Smooth muscle cell (in vitro differentiated cells): Measurements from ENCODE around the gene SGCD. TPM values are rescaled to one million over a fixed set of nuclear protein-coding genes. Genes with fewer than 3 reads are reported as not detected.

Experiments used
- DNase-seq: peaks from one replicate; lab custom pipeline; 2025; ENCODE audit not compliant: unreplicated experiment; lab: John Stamatoyannopoulos, UW
- H2AFZ ChIP-seq: fragments of 200-600 bp; sonication (generic); 2 replicates; pipeline ENCODE4 v1.6.0; 2016; ENCODE audit warnings: antibody characterized with exemption, low read depth, mild to moderate bottlenecking
- H3F3A ChIP-seq: fragments of 200-600 bp; sonication (generic); 2 replicates; pipeline ENCODE4 v1.6.0; 2017; ENCODE audit warnings: antibody characterized with exemption, low read depth
- H3K27ac ChIP-seq: fragments of 200-600 bp; sonication (generic); 2 replicates; pipeline ENCODE4 v1.5.1; 2016; ENCODE audit warnings: low read depth, mild to moderate bottlenecking
- H3K27me3 ChIP-seq: fragments of 200-600 bp; sonication (generic); 2 replicates; pipeline ENCODE4 v1.6.1; 2016; ENCODE audit warnings: low read depth, mild to moderate bottlenecking
- H3K36me3 ChIP-seq: fragments of 200-600 bp; sonication (generic); 2 replicates; pipeline ENCODE4 v1.5.1; 2016; ENCODE audit warnings: low read depth
- H3K4me1 ChIP-seq: fragments of 200-600 bp; sonication (generic); 2 replicates; pipeline ENCODE4 v1.5.1; 2016; ENCODE audit warnings: low read depth
- H3K4me2 ChIP-seq: fragments of 200-600 bp; sonication (generic); 2 replicates; pipeline ENCODE4 v1.6.0; 2016; ENCODE audit warnings: mild to moderate bottlenecking
- H3K4me3 ChIP-seq: fragments of 200-600 bp; sonication (generic); 2 replicates; pipeline ENCODE4 v1.5.1; 2016; ENCODE audit warnings: mild to moderate bottlenecking
- H3K79me2 ChIP-seq: fragments of 200-600 bp; sonication (generic); 2 replicates; pipeline ENCODE4 v1.6.0; 2016; ENCODE audit warnings: low read depth, mild to moderate bottlenecking
- H3K9ac ChIP-seq: fragments of 200-600 bp; sonication (generic); 2 replicates; pipeline ENCODE4 v1.6.0; 2016; ENCODE audit warnings: low read depth
- H3K9me3 ChIP-seq: fragments of 200-600 bp; sonication (generic); replicated peaks from 2 replicates; pipeline ENCODE4 v1.5.1; 2016; ENCODE audit warnings: low read depth
- H4K20me1 ChIP-seq: fragments of 200-600 bp; sonication (generic); 2 replicates; pipeline ENCODE4 v1.6.0; 2016; ENCODE audit warnings: low read depth
- CTCF ChIP-seq: fragments of 200-600 bp; sonication (generic); IDR thresholded peaks from 2 replicates; pipeline ENCODE4 v1.5.1; 2017; ENCODE audit warnings: borderline replicate concordance, mild to moderate bottlenecking, antibody characterized with exemption; ENCODE audit not compliant: insufficient read depth, poor library complexity, severe bottlenecking
- WGBS: methylation state at CpG from one replicate; pipeline ENCODE4 v1.1.7; 2016; ENCODE audit warnings: low lambda C conversion rate; 5-methylcytosine and 5-hydroxymethylcytosine counted together
- polyA plus RNA-seq: library from polyadenylated mRNA; unstranded; fragments of >200 nt; fragmentation: Nextera tagmentation; extraction: Ambion mirVana; gene quantifications from 2 replicates; pipeline ENCODE4 v1.2.1, GENCODE V29; 2016
- total RNA-seq: library from RNA; depleted of rRNA; stranded (reverse); fragments of >200 nt; gene quantifications from 2 replicates; pipeline ENCODE4 v1.2.3, GENCODE V29; 2014

The SGCD gene
- total and polyA plus RNA-seq, 2 experiments from 2014 or later = 1.6 to 3.5 TPM

- no peak overlapping the region for H3K4me2 ChIP-seq
- no peaks in the 10 kb centered on the region for H4K20me1 ChIP-seq
- no peak overlapping the region for H2AFZ ChIP-seq
- DNase-seq = no peak
- H3K79me2 ChIP-seq = no peaks in the 10 kb centered on the region
- no peaks in the 10 kb centered on the region for H3K9me3 ChIP-seq
- TF ChIP-seq CTCF = no peak
- H3F3A ChIP-seq = no peaks in the 10 kb centered on the region
- 88% methylated on average over 3 of the region's 3 CpGs for WGBS
- no peak overlapping the region for H3K27ac ChIP-seq
- peaks cover 15% of the 10 kb centered on the region for H3K27me3 ChIP-seq
- peaks cover 15% of the 10 kb centered on the region for H3K4me1 ChIP-seq
- no peak overlapping the region for H3K4me3 ChIP-seq
- H3K36me3 ChIP-seq = no peaks in the 10 kb centered on the region
- H3K9ac ChIP-seq = no peak overlapping the region
These were observed 340.7 kb downstream of the SGCD start for GRCh38 chr5:156667616-156668015.

GRCh38 chr5:156669416-156669815, 342.5 kb downstream of the SGCD start:
- no peaks in the 10 kb centered on the region for H3K79me2 ChIP-seq
- no peak for TF ChIP-seq CTCF
- H3K27me3 ChIP-seq = peaks cover 15% of the 10 kb centered on the region

GRCh38 chr5:156670615-156671014, 343.7 kb downstream of the SGCD start:
- Histone ChIP-seq H3K9ac (no peak overlapping the region), H3K4me1 (peaks cover 15% of the 10 kb centered on the region), H3K79me2 (no peaks in the 10 kb centered on the region), H4K20me1 (no peaks in the 10 kb centered on the region), H3K27me3 (peaks cover 15% of the 10 kb centered on the region), H3K36me3 (no peaks in the 10 kb centered on the region), H3K4me3 (no peak overlapping the region), H2AFZ (no peak overlapping the region), H3F3A (no peaks in the 10 kb centered on the region), H3K27ac (no peak overlapping the region), H3K9me3 (no peaks in the 10 kb centered on the region), H3K4me2 (no peak overlapping the region)
- TF ChIP-seq CTCF = no peak
- DNase-seq = no peak
- 86% methylated on average over 2 of the region's 2 CpGs for WGBS

More at GRCh38 chr5:156669416-156669815, 342.5 kb downstream of the SGCD start:
- H3K27ac ChIP-seq = no peak overlapping the region
- H4K20me1 ChIP-seq = no peaks in the 10 kb centered on the region
- H3K4me1 ChIP-seq = peaks cover 15% of the 10 kb centered on the region
- no peak overlapping the region for H3K9ac ChIP-seq
- H3K36me3 ChIP-seq = no peaks in the 10 kb centered on the region
- no peak overlapping the region for H2AFZ ChIP-seq
- no peaks in the 10 kb centered on the region for H3K9me3 ChIP-seq
- H3K4me2 ChIP-seq = no peak overlapping the region
- H3F3A ChIP-seq = no peaks in the 10 kb centered on the region
- H3K4me3 ChIP-seq = no peak overlapping the region
- no peak for DNase-seq

- no peak overlapping the region for H3K27ac ChIP-seq
- H2AFZ ChIP-seq = no peak overlapping the region
- no peak overlapping the region for H3K4me3 ChIP-seq
- no peaks in the 10 kb centered on the region for H3K27me3 ChIP-seq
- DNase-seq = no peak
- no peaks in the 10 kb centered on the region for H3K9me3 ChIP-seq
- no peaks in the 10 kb centered on the region for H4K20me1 ChIP-seq
- no peaks in the 10 kb centered on the region for H3K79me2 ChIP-seq
- H3K4me2 ChIP-seq = no peak overlapping the region
- H3K36me3 ChIP-seq = no peaks in the 10 kb centered on the region
- no peaks in the 10 kb centered on the region for H3F3A ChIP-seq
- peaks cover 5% of the 10 kb centered on the region for H3K4me1 ChIP-seq
- no peak overlapping the region for H3K9ac ChIP-seq
- TF ChIP-seq CTCF = no peak
These were observed 348.4 kb downstream of the SGCD start for GRCh38 chr5:156675395-156675794.
